ENCODE results near the gene VPS13A.
"Not testable (repeated sequence)": the region's sequence is repeated elsewhere in the genome, so short reads cannot be mapped to it uniquely, and the experiment has no call there.

The VPS13A gene

GRCh38 chr9:77423841-77424240 lies 246.5 kb downstream of the VPS13A start:
- no peak for DNase-seq (ENCODE audit: low read depth in 2 of 2)

DNA sequence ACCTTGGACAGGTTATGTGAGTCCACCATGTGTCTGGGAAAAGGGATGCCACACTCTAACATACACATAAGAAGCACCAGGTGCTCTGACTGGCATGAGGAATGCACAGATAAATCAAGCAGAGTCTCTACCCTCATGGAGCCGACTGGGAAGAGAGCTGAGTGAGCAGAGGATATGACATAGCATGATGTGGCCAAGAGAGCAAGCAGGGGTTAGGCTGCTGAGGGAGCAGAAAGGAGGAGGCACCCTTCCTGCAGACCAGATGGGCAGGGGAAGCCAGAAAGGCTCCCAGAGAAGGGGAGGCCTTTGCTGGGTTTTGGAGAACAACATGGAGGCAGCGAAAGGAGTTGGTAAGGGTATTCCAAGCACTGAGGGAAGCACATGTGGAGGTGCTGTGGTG lies 247.7 kb downstream of the VPS13A start:
- no peak for DNase-seq (ENCODE audit: low read depth in 2 of 2)

DNA sequence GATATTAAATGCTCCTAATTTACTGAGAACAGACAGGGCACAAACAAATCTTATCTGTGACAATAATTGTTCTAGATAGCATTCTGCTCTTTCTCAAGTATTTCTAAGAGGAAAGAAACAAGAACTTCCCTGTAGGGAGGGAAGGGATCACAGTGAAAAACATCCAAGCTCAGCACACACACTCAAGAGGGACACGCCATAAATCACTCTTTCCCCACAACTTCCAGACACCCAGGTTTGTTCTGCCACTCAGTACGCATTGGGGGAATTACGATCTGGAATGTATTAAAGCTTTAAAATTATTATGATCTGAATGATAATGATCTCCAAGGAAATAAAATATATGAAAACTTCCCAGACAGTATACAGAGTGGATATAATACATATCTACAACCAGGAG lies 249.4 kb downstream of the VPS13A start:
- DNase-seq (ENCODE audit: low read depth in 2 of 2): no peak

- DNase-seq (ENCODE audit: low read depth in 2 of 2): no peak
These were observed 250.1 kb downstream of the VPS13A start for GRCh38 chr9:77427256-77427927.

DNA sequence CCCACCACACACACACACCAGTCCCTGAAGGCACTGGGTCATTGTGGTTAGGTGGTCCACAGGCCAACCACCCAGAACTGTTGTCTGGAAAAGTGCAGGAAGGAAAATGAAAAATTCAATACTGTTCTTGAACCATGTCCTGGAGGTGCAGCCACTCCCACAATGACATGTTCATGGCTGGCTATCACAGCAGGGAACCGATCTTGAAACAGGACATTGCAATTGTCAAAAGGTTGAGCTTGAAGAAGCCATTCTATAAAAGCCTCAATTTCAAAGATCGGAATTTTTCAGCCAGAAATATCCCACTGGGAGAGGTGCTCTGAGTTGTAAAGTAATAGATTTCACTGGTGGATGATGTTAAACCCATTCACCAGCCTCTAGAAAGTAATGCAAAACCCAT lies 252.6 kb downstream of the VPS13A start:
- no peak for DNase-seq (ENCODE audit: low read depth in 2 of 2)

- no peak for DNase-seq (ENCODE audit: low read depth in 2 of 2)
These were observed 254.7 kb downstream of the VPS13A start for GRCh38 chr9:77432053-77432452.

GRCh38 chr9:77433675-77434445 lies 256.5 kb downstream of the VPS13A start:
- DNase-seq (ENCODE audit: low read depth in 2 of 2): no peak

GRCh38 chr9:77435277-77435676 lies 257.9 kb downstream of the VPS13A start:
- no peak for DNase-seq (ENCODE audit: low read depth in 2 of 2)

DNA sequence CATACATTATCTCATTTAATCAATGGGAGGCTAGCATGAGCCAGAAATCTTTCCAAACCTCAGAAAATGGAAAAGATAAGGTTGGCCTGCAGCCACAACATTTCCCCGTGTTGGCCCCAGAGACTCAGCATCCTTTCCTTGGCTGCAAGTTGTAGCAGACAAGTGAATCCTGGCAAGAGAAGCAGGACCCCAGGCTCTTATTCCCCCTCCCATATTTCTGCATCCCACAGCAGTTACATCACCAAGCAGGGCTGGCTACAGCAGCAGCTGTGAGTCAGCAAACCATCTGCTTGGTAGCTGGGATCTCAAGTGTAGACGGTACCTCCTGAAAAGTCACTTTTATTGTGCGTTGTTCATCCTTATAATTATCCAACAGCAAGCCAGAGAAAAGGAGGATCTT lies 258.4 kb downstream of the VPS13A start:
- no peak for DNase-seq (ENCODE audit: low read depth in 2 of 2)

DNA sequence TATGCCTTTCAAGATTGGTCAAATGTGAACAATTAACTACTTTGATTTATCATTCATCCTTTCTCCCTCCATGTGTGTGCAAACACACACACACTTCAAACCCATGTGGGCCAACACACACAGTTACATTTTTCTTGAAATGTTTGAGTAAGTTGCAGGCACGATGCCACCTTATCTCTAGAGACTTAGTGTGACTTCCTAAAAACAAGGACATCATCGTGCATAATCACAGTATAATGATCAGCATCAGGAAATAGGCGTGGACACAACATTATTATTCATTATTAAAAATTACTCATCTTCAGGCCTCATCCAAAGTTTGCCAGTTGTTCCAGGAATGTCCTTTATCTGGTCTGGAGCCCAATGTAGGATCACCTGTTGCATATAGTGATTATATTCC lies 261.3 kb downstream of the VPS13A start:
- DNase-seq (ENCODE audit: low read depth in 2 of 2): no peak

DNA sequence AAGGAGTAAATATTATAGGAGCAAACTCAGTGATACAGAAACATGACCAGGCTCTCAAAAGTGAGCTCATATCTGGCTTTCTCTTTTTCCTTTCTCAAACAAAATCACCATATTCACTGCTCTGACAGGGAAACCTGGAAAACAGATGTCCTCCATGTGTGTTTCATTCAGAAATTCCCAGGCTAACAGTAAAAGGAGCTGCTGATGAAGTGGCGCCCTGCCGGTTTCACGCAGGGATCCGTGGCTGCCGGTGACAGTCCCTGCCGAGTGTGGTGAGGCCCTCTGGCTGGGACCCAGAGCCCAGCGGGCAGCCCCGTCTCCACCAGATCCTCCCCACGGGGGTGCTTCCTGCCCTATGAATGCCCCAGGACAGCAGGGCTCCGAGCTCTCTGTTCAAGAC lies 262.7 kb downstream of the VPS13A start:
- DNase-seq (ENCODE audit: low read depth in 2 of 2): no peak

DNA sequence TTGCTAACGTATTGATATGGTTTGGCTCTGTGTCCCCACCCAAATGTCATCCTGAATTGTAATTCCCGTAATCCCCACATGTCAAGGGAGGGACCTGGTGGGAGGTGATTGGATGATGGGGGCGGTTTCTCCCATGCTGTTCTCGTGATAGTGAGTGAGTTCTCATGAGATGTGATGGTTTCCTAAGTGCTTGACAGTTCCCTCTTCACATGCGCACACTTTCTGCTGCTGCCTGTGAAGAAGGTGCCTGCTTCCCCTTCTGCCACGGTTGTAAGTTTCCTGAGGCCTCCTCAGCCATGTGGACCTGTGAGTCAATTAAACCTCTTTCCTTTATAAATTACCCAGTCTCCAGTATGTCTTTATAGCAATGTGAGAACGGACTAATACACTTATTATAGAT lies 263.8 kb downstream of the VPS13A start:
- not testable (repeated sequence) for DNase-seq (ENCODE audit: low read depth in 2 of 2)

- DNase-seq (ENCODE audit: low read depth in 2 of 2): no peak
These were observed 265.1 kb downstream of the VPS13A start for GRCh38 chr9:77442436-77442835.

- DNase-seq (ENCODE audit: low read depth in 2 of 2): no peak
These were observed 270.3 kb downstream of the VPS13A start for GRCh38 chr9:77447646-77448045.

DNA sequence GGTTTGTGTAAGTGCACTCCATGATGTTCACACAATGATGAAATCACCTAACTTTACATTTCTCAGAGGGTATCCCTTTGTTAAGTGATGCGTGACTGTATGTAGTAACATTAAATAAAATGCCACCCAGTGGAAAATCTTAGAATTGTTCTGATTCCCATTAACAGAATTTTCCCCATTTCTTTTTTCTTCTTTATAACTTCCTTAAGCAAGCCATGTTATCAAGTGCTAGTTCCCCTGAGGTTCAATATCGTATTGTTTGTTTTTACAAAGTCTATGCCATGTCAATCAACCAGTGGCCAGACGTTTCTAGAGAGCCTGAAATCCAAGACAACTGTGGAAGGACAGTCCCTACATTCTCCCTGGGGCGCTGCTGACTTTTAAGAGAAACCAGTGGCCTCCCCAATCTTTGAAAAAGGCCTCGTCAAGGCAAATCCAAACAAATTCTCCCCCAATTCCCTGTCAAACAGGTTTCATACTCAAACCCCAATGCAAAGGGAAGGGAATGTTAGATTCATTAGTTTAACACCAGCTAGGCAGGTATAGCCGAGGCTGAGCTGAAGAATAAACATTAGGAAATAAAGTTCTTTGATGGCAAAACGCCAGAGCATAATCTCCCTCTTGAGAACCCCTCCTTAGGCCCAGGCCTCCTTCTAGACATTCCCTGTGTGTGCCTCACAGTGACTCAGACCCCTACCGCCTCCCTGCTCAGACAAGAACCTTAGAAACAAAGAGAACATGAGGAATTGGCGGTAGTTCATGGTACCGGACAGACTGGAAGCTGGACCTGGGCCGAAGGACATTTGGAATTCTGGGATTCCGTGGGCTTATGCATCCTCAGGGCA lies 272.1 kb downstream of the VPS13A start:
- no peak for DNase-seq (ENCODE audit: low read depth in 2 of 2)

- no peak for DNase-seq (ENCODE audit: low read depth in 2 of 2)
These were observed 272.7 kb downstream of the VPS13A start for GRCh38 chr9:77450085-77450475.

DNA sequence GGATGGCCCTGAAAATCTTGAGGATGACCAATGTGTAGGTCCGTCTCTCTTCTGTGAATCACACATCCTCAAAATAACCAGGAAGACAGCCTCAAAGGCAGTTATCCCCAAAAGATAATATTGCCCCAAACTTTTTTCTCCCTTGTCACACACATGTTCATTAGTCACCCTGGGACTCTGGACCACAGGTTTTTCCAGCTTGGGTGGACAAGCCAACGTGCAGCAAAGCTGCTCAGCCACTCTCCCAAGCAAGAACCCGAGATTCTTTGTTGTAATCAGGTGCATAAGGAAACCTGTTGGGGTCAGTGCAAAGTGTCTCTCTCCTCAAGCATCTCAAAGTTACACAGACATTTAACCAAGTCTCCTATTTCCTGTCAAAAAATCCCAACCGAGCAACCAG lies 274.2 kb downstream of the VPS13A start:
- no peak for DNase-seq (ENCODE audit: low read depth in 2 of 2)

GRCh38 chr9:77453825-77454647 lies 276.7 kb downstream of the VPS13A start:
- DNase-seq (ENCODE audit: low read depth in 2 of 2): no peak

DNA sequence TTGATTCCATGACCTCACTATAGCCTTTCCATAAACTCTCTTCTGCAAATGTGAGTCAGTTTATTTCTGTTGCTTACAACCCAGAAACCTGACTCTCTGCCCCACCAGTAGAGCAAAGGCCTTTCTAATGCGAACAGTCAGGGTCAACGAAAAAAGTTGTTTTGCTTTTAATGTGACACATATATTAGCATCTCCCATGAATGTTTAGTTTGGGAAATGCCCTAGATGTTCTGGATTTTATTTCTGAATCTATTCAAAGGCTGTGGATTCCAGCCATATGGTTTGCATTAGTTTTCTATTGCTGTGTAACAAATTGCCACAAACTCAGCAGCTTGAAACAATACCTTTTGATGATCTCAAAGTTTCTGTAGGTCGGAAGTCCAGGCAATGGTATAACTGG lies 277.3 kb downstream of the VPS13A start:
- DNase-seq (ENCODE audit: low read depth in 2 of 2): no peak

DNA sequence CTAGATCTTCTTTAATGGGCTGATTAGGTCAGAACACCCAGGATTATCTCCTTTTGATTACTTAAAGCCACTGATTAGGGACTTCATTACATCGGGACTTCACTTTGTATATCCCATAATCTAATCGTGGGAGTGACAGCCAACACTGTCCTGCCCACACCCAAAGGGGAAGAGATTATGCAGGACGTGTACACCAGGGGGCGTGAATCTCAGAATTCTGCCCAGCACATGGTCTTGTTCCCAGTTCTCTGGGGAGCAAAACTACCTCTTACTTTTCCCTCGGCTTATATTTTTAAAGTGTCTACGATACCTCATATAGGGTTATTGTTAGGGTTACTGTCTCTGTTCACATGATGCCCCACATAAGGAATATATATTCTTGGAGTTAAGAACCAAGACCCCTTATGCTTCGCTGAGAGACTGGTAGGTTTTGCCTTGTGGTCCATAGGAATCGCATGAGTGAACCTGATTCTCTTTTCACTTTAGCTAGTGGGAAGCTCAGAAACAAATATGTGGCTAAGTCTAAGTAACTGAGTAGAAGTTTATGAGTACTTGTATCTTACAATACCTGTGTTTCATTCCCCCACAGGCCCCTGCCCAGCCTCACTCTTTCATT lies 278.1 kb downstream of the VPS13A start:
- no peak for DNase-seq (ENCODE audit: low read depth in 2 of 2)

DNA sequence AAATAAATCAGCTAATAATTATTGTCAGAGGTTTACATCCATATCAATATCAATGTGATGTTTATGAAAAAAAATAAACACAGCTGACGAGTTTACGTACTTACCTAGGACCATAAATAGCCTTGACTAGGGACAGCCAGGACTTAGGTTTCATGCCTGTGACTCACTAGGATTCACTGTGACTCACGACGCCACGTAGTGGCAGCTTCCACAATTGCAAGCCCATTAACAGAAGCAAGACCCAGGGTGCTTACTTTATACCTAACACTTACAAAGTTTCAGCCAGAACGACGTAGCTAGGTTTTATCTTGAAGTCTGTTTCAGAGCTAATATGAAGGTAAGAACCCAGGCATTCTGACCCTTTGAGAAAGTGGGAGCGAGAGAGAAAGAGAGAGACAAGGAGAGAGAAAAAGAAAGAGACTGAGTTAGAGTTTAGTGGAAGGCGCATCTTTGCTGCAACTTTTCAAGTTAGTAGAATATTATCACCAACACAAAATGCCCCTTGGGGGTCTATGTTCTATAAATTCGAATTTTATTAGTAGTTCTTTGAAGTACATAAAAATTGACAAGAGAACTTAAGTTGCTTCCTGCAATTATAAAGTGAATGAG lies 279.6 kb downstream of the VPS13A start:
- DNase-seq (ENCODE audit: low read depth in 2 of 2): peak; percentile 49 to 66
